ENCODE results near the gene FBXL16. TPM values are rescaled to one million over a fixed set of nuclear protein-coding genes. Genes with fewer than 3 reads are reported as not detected.

FBXL16 gene
- polyA plus RNA-seq, 1 experiment, result 0.67 TPM

GRCh38 chr16:718922-719321, 13.3 kb upstream of the FBXL16 start:
- TF ChIP-seq CTCF (IDR thresholded peaks at IDR 0.05; ENCODE audit: insufficient read depth, low read depth, low read length), result no peak
- DNase-seq (ENCODE audit: low read depth), result no peak
- ChIA-PET POLR2A (no interaction called here), CTCF (interaction anchor here (3.2 kb wide), 1 partner anchor 66 kb away, joined by 16 read pairs; no protein-coding TSS in a partner anchor)
- H3K4me3 ChIP-seq (ENCODE audit: low read depth, low read length), result no peak overlapping the region
- no peaks in the 10 kb centered on the region for H3K27me3 ChIP-seq (ENCODE audit: control insufficient read depth, insufficient read depth, low read length)
- H3K36me3 ChIP-seq (ENCODE audit: control insufficient read depth, insufficient read depth, low read length), result peaks cover 2% of the 10 kb centered on the region; the same call in 1 of the 2 replicates

GRCh38 chr16:718389-718788, 12.8 kb upstream of the FBXL16 start:
- POLR2A ChIA-PET, result no interaction called here
- Histone ChIP-seq H3K27me3 (ENCODE audit: control insufficient read depth, insufficient read depth, low read length) (no peaks in the 10 kb centered on the region), H3K4me3 (ENCODE audit: low read depth, low read length) (no peak overlapping the region), H3K36me3 (ENCODE audit: control insufficient read depth, insufficient read depth, low read length) (peaks cover 2% of the 10 kb centered on the region; the same call in 1 of the 2 replicates)
- TF ChIP-seq CTCF (IDR thresholded peaks at IDR 0.05; ENCODE audit: insufficient read depth, low read depth, low read length), result no peak
- CTCF ChIA-PET, result interaction anchor here (3.2 kb wide), 1 partner anchor 66 kb away, joined by 16 read pairs; no protein-coding TSS in a partner anchor
- no peak for DNase-seq (ENCODE audit: low read depth)

GRCh38 chr16:717450-718245, 12.0 kb upstream of the FBXL16 start:
- no peak for TF ChIP-seq CTCF (IDR thresholded peaks at IDR 0.05; ENCODE audit: insufficient read depth, low read depth, low read length)
- H3K36me3 ChIP-seq (ENCODE audit: control insufficient read depth, insufficient read depth, low read length), result peaks cover under 1% of the 10 kb centered on the region; the same call in 1 of the 2 replicates
- POLR2A ChIA-PET, result no interaction called here

GRCh38 chr16:716768-717325, 11.2 kb upstream of the FBXL16 start:
- CTCF ChIA-PET, result interaction anchor here (2.7 to 5.5 kb wide), 2 partner anchors 8 to 69 kb away, joined by 18 to 120 read pairs; partner anchors contain the start of genes CCDC78, CHTF18 and RPUSD1
- Histone ChIP-seq H3K4me3 (ENCODE audit: low read depth, low read length) (no peak overlapping the region), H3K27me3 (ENCODE audit: control insufficient read depth, insufficient read depth, low read length) (no peaks in the 10 kb centered on the region), H3K36me3 (ENCODE audit: control insufficient read depth, insufficient read depth, low read length) (no peaks in the 10 kb centered on the region; the same call in 1 of the 2 replicates)
- DNase-seq (ENCODE audit: low read depth), result no peak
- no peak for TF ChIP-seq CTCF (IDR thresholded peaks at IDR 0.05; ENCODE audit: insufficient read depth, low read depth, low read length)
- POLR2A ChIA-PET, result no interaction called here

More at GRCh38 chr16:717450-718245, 12.0 kb upstream of the FBXL16 start:
- CTCF ChIA-PET, result no interaction called here
- DNase-seq (ENCODE audit: low read depth), result no peak
- Histone ChIP-seq H3K4me3 (ENCODE audit: low read depth, low read length) (no peak overlapping the region), H3K27me3 (ENCODE audit: control insufficient read depth, insufficient read depth, low read length) (no peaks in the 10 kb centered on the region)

- Histone ChIP-seq H3K27me3 (ENCODE audit: control insufficient read depth, insufficient read depth, low read length) (no peaks in the 10 kb centered on the region), H3K36me3 (ENCODE audit: control insufficient read depth, insufficient read depth, low read length) (no peaks in the 10 kb centered on the region; the same call in 1 of the 2 replicates), H3K4me3 (ENCODE audit: low read depth, low read length) (peak overlapping the region; percentile 64)
- POLR2A ChIA-PET, result no interaction called here
- CTCF ChIA-PET, result interaction anchor here (0.7 to 5.5 kb wide), 6 partner anchors 9 to 340 kb away, joined by 3 to 120 read pairs (median 4); partner anchors contain the start of genes CCDC78, CHTF18, CIAO3 and RPUSD1
- no peak for TF ChIP-seq CTCF (IDR thresholded peaks at IDR 0.05; ENCODE audit: insufficient read depth, low read depth, low read length)
- no peak for DNase-seq (ENCODE audit: low read depth)
Observed at GRCh38 chr16:716200-716568, 10.6 kb upstream of the FBXL16 start.
